ENCODE results near the gene ROBO3. TPM values are rescaled to one million over a fixed set of nuclear protein-coding genes. Genes with fewer than 3 reads are reported as not detected.

Gene ROBO3
- total RNA-seq, 1 experiment from 2014 or later: 21.3 TPM

- no peak for TF ChIP-seq ZNF416 (CRISPR knock-in tag; IDR thresholded peaks at IDR 0.05)
- TF ChIP-seq ATF1 (CRISPR knock-in tag; IDR thresholded peaks at IDR 0.05): no peak
- no peak for TF ChIP-seq MAX (CRISPR knock-in tag; IDR thresholded peaks at IDR 0.05)
- TF ChIP-seq MLX (CRISPR knock-in tag; IDR thresholded peaks at IDR 0.05): no peak
- TF ChIP-seq SOX15 (CRISPR knock-in tag; IDR thresholded peaks at IDR 0.05): no peak
Observed at GRCh38 chr11:124880290-124880611, 15.0 kb downstream of the ROBO3 start (continued).

- Mint-ChIP-seq H3K36me3 (no peaks in the 10 kb centered on the region), H3K4me3 (no peak overlapping the region), H3K27ac (no peak overlapping the region), H3K27me3 (ENCODE audit: low read depth) (peaks cover 33% of the 10 kb centered on the region), H3K4me1 (peaks cover 26% of the 10 kb centered on the region), H3K9me3 (no peaks in the 10 kb centered on the region)
- ChIA-PET POLR2A (no interaction called here), CTCF (no interaction called here)
- no peak for DNase-seq (ENCODE audit: low spot score)
- TF ChIP-seq JAZF1 (CRISPR knock-in tag; IDR thresholded peaks at IDR 0.05) (no peak), E2F5 (CRISPR knock-in tag; IDR thresholded peaks at IDR 0.05) (no peak)
- no peak for ATAC-seq
Observed at GRCh38 chr11:124880958-124881357, 15.7 kb downstream of the ROBO3 start.

- ChIA-PET POLR2A (no interaction called here), CTCF (interaction anchor here (1.0 to 2.6 kb wide), 3 partner anchors 17 to 89 kb away, joined by 3 to 10 read pairs (median 6); partner anchors contain the start of gene ROBO3)
- H3K4me1 Mint-ChIP-seq: peaks cover 19% of the 10 kb centered on the region
- H3K4me3 Mint-ChIP-seq: no peak overlapping the region
- ATAC-seq: peak; percentile 63
- H3K36me3 Mint-ChIP-seq: no peaks in the 10 kb centered on the region
- H3K9me3 Mint-ChIP-seq: no peaks in the 10 kb centered on the region
- no peak overlapping the region for H3K27ac Mint-ChIP-seq
- no peak for DNase-seq (ENCODE audit: low spot score)
- TF ChIP-seq FOXK1 (CRISPR knock-in tag; IDR thresholded peaks at IDR 0.05) (no peak), PREB (CRISPR knock-in tag; IDR thresholded peaks at IDR 0.05; ENCODE audit: borderline replicate concordance) (0 out of 2 replicates have a peak, but pooled peaks have one; percentile 14)
- peaks cover 28% of the 10 kb centered on the region for H3K27me3 Mint-ChIP-seq (ENCODE audit: low read depth)
Observed at GRCh38 chr11:124882339-124883071, 17.3 kb downstream of the ROBO3 start.

- ChIA-PET POLR2A (no interaction called here), CTCF (interaction anchor here (1.2 to 1.6 kb wide), 2 partner anchors 8 to 240 kb away, joined by 4 to 5 read pairs; no protein-coding TSS in a partner anchor)
- Mint-ChIP-seq H3K4me1 (peaks cover 12% of the 10 kb centered on the region; the same call in 1 of the 2 replicates), H3K27me3 (ENCODE audit: low read depth) (peaks cover 34% of the 10 kb centered on the region), H3K9me3 (no peaks in the 10 kb centered on the region), H3K4me3 (no peak overlapping the region), H3K36me3 (no peaks in the 10 kb centered on the region), H3K27ac (no peak overlapping the region)
- ATAC-seq (no peak), DNase-seq (ENCODE audit: low spot score) (no peak)
- TF ChIP-seq CBFB (CRISPR knock-in tag; IDR thresholded peaks at IDR 0.05; ENCODE audit: low read depth) (no peak), ZNF317 (CRISPR knock-in tag; IDR thresholded peaks at IDR 0.05; ENCODE audit: borderline replicate concordance, low read depth) (no peak), CREM (CRISPR knock-in tag; IDR thresholded peaks at IDR 0.05) (no peak), USF1 (CRISPR knock-in tag; IDR thresholded peaks at IDR 0.05) (no peak), JAZF1 (CRISPR knock-in tag; IDR thresholded peaks at IDR 0.05) (no peak), ESRRA (CRISPR knock-in tag; IDR thresholded peaks at IDR 0.05; ENCODE audit: borderline replicate concordance) (no peak), FOXJ3 (CRISPR knock-in tag; IDR thresholded peaks at IDR 0.05; ENCODE audit: borderline replicate concordance) (no peak), PREB (CRISPR knock-in tag; IDR thresholded peaks at IDR 0.05; ENCODE audit: borderline replicate concordance) (no peak), ZNF219 (CRISPR knock-in tag; IDR thresholded peaks at IDR 0.05; ENCODE audit: borderline replicate concordance) (no peak), STAT6 (CRISPR knock-in tag; conservative IDR thresholded peaks at IDR 0.05; ENCODE audit: low read depth) (no peak)
Observed at GRCh38 chr11:124884340-124884739, 19.1 kb downstream of the ROBO3 start.

Measured in WTC11 (cell line).